Measurements from ENCODE around the gene CDC42BPG.
"Not testable (repeated sequence)": the region's sequence is repeated elsewhere in the genome, so short reads cannot be mapped to it uniquely, and the experiment has no call there.

Gene CDC42BPG

GRCh38 chr11:64854534-64855502, 10.4 kb upstream of the CDC42BPG start:
- peak; percentile 53 for DNase-seq (ENCODE audit: low read depth)
- no peak overlapping the region for H3K4me3 ChIP-seq (ENCODE audit: low read depth, low read length)

- no peak overlapping the region for H3K4me3 ChIP-seq (ENCODE audit: low read depth, low read length)
- no peak for DNase-seq (ENCODE audit: low read depth)
Observed at GRCh38 chr11:64854157-64854533, 9.7 kb upstream of the CDC42BPG start.

- no peak overlapping the region for H3K4me3 ChIP-seq (ENCODE audit: low read depth, low read length)
- no peak for DNase-seq (ENCODE audit: low read depth)
Observed at GRCh38 chr11:64853709-64854108, 9.3 kb upstream of the CDC42BPG start.

- DNase-seq (ENCODE audit: low read depth), result no peak
- no peak overlapping the region for H3K4me3 ChIP-seq (ENCODE audit: low read depth, low read length)
Observed at GRCh38 chr11:64852804-64853509, 8.5 kb upstream of the CDC42BPG start.

- DNase-seq (ENCODE audit: low read depth), result no peak
- H3K4me3 ChIP-seq (ENCODE audit: low read depth, low read length), result no peak overlapping the region
Observed at GRCh38 chr11:64851831-64852351, 7.4 kb upstream of the CDC42BPG start.

- no peak for DNase-seq (ENCODE audit: low read depth)
- H3K4me3 ChIP-seq (ENCODE audit: low read depth, low read length), result no peak overlapping the region
Observed at GRCh38 chr11:64850979-64851567, 6.6 kb upstream of the CDC42BPG start.

GRCh38 chr11:64849598-64850356, 5.3 kb upstream of the CDC42BPG start:
- H3K4me3 ChIP-seq (ENCODE audit: low read depth, low read length), result no peak overlapping the region
- DNase-seq (ENCODE audit: low read depth), result no peak

- no peak overlapping the region for H3K4me3 ChIP-seq (ENCODE audit: low read depth, low read length)
- no peak for DNase-seq (ENCODE audit: low read depth)
Observed at GRCh38 chr11:64848826-64849597, 4.6 kb upstream of the CDC42BPG start.

GRCh38 chr11:64848214-64848825, 3.9 kb upstream of the CDC42BPG start:
- H3K4me3 ChIP-seq (ENCODE audit: low read depth, low read length), result no peak overlapping the region
- no peak for DNase-seq (ENCODE audit: low read depth)

GRCh38 chr11:64846998-64847666, 2.7 kb upstream of the CDC42BPG start:
- peak; percentile 43 for DNase-seq (ENCODE audit: low read depth)
- H3K4me3 ChIP-seq (ENCODE audit: low read depth, low read length), result no peak overlapping the region

GRCh38 chr11:64845776-64846129, 1.3 kb upstream of the CDC42BPG start:
- H3K4me3 ChIP-seq (ENCODE audit: low read depth, low read length); DNase-seq (ENCODE audit: low read depth): not testable (repeated sequence)

- peak overlapping the region; percentile 27 for H3K4me3 ChIP-seq (ENCODE audit: low read depth, low read length)
- DNase-seq (ENCODE audit: low read depth), result no peak
Observed at GRCh38 chr11:64845129-64845775, 799 bp upstream of the CDC42BPG start.

GRCh38 chr11:64843686-64844329, 645 bp downstream of the CDC42BPG start:
- no peak for DNase-seq (ENCODE audit: low read depth)
- H3K4me3 ChIP-seq (ENCODE audit: low read depth, low read length), result peak overlapping the region; percentile 7

- no peak for DNase-seq (ENCODE audit: low read depth)
- H3K4me3 ChIP-seq (ENCODE audit: low read depth, low read length), result no peak overlapping the region
Observed at GRCh38 chr11:64842851-64843685, 1.4 kb downstream of the CDC42BPG start.

- no peak overlapping the region for H3K4me3 ChIP-seq (ENCODE audit: low read depth, low read length)
- DNase-seq (ENCODE audit: low read depth), result no peak
Observed at GRCh38 chr11:64842366-64842759, 2.1 kb downstream of the CDC42BPG start.

All from skeletal muscle cell (primary cell).